Measurements from ENCODE around the gene TNFRSF13B.

- TF ChIP-seq CTCF (IDR thresholded peaks at IDR 0.05; ENCODE audit: insufficient read depth, low read length, poor library complexity, severe bottlenecking) (no peak), EZH2phosphoT487 (conservative IDR thresholded peaks at IDR 0.05; ENCODE audit: low read length) (no peak)
These were observed 28.9 kb downstream of the TNFRSF13B start for GRCh38 chr17:16943032-16943352.

Data from SU-DHL-6 (cell line).